ENCODE data around the gene KCTD6.

DNA sequence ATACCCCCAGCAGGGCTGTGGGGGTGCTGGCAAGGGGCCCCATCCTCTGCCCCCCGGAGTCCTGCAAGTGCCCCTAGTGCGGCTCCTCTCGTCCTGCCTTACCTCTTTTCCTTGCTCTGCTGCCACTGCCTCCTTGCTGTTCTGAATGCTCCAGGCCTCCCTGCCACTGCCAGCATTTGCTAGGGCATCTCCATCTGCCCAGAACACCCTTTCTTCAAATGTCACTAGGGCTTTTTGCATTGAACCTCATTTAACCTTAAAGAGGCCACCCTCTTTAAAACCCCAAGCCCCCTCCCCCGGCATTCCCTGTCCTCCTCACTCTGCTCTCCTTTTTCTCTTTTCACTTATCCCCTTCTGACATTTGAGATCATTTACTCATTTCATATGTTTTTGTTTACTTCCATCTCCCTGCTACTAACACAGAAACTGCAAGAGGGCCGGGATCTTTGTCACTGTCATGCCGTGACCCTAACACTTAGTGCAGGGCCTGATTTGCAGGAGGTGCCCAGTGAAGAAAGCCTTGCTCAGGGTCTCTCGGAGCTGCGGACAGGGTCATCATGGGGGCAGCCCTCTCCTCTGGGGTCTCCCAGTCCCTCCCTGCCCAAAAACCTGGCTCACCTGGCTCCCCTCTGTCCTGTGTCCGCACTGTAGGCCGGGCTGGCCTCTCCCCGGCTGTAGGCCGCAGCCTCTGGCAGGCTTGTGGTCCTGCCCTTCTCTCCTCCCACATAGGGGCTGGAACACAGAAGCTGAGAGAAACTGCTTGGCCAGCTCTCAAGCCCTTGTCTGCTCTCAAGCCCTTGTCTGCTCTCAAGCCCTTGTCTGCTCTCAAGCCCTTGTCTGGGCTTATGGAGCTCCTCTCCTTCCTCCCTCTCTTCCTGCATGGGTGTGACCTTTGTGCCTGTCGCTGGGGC, 44.9 kb downstream of the KCTD6 start, which contains the start of gene ACOX2:
- no peak for TF ChIP-seq CTCF (IDR thresholded peaks at IDR 0.05; ENCODE audit: insufficient read depth, low read depth, low read length)
- TF ChIP-seq EZH2 (IDR thresholded peaks at IDR 0.05; ENCODE audit: insufficient read depth, low read length) = no peak

All from astrocyte (in vitro differentiated cells and primary cell).